ENCODE measurements around the gene NAIF1. TPM values are rescaled to one million over a fixed set of nuclear protein-coding genes. Genes with fewer than 3 reads are reported as not detected.

Gene NAIF1
- total RNA-seq, 1 experiment from 2014 or later, result 8.5 TPM

GRCh38 chr9:128062279-128062678 is 4.8 kb downstream of the NAIF1 start:
- Histone ChIP-seq H3K9me3 (replicated peaks) (no peaks in the 10 kb centered on the region), H3K4me1 (peaks cover 11% of the 10 kb centered on the region; the same call in 1 of the 2 replicates), H3K4me3 (no peak overlapping the region), H3K27me3 (no peaks in the 10 kb centered on the region), H3K27ac (no peak overlapping the region), H3K36me3 (no peaks in the 10 kb centered on the region)
- DNase-seq, result no peak

- H3K4me3 ChIP-seq, result no peak overlapping the region
- no peaks in the 10 kb centered on the region for H3K27me3 ChIP-seq
- H3K36me3 ChIP-seq, result no peaks in the 10 kb centered on the region
- DNase-seq, result no peak
- no peak overlapping the region for H3K27ac ChIP-seq
- H3K4me1 ChIP-seq, result peaks cover 11% of the 10 kb centered on the region; the same call in 1 of the 2 replicates
- H3K9me3 ChIP-seq (replicated peaks), result no peaks in the 10 kb centered on the region
These were observed 5.7 kb downstream of the NAIF1 start for GRCh38 chr9:128061275-128061960.

- Histone ChIP-seq H3K4me1 (peaks cover 18% of the 10 kb centered on the region), H3K4me3 (no peak overlapping the region), H3K36me3 (no peaks in the 10 kb centered on the region), H3K9me3 (replicated peaks) (no peaks in the 10 kb centered on the region), H3K27me3 (peaks cover 6% of the 10 kb centered on the region; the same call in 1 of the 2 replicates), H3K27ac (no peak overlapping the region)
- no peak for DNase-seq
These were observed 7.6 kb downstream of the NAIF1 start for GRCh38 chr9:128059365-128059983.

GRCh38 chr9:128057724-128058409 is 9.3 kb downstream of the NAIF1 start:
- Histone ChIP-seq H3K4me1 (peaks cover 18% of the 10 kb centered on the region), H3K4me3 (no peak overlapping the region), H3K9me3 (replicated peaks) (no peaks in the 10 kb centered on the region), H3K36me3 (no peaks in the 10 kb centered on the region), H3K27ac (no peak overlapping the region), H3K27me3 (peaks cover 12% of the 10 kb centered on the region; the same call in 1 of the 2 replicates)
- DNase-seq, result no peak

GRCh38 chr9:128056887-128057723 is 10.0 kb downstream of the NAIF1 start:
- peaks cover 22% of the 10 kb centered on the region for H3K4me1 ChIP-seq
- H3K36me3 ChIP-seq, result no peaks in the 10 kb centered on the region
- DNase-seq, result peak in 1 of 2 experiments; percentile 56
- no peak overlapping the region for H3K4me3 ChIP-seq
- H3K27me3 ChIP-seq, result peaks cover 12% of the 10 kb centered on the region; the same call in 1 of the 2 replicates
- H3K27ac ChIP-seq, result no peak overlapping the region
- H3K9me3 ChIP-seq (replicated peaks), result no peaks in the 10 kb centered on the region

DNA sequence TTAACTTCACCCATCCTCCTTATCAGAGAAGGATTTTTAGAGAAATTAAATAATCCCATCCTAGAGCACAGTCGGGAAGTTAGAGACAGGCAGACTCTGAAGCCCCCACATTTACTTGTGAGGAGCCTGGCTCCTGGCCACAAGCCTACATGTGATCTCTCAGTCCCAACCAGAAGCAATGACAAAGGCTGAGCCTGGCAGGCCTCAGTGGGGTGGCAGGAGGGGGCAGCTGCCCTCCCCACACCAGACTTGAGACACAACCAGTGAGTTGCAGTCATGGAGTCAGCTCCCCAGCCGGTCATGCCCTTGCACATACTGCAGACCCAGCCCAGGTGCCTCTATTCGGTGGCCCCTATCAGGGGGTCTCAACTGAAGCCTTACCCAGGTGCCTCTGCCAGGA is 11.0 kb downstream of the NAIF1 start:
- H3K4me3 ChIP-seq, result no peak overlapping the region
- peaks cover 19% of the 10 kb centered on the region; the same call in 1 of the 2 replicates for H3K27me3 ChIP-seq
- peaks cover 32% of the 10 kb centered on the region for H3K4me1 ChIP-seq
- H3K27ac ChIP-seq, result no peak overlapping the region
- DNase-seq, result no peak
- no peaks in the 10 kb centered on the region for H3K9me3 ChIP-seq (replicated peaks)
- H3K36me3 ChIP-seq, result no peaks in the 10 kb centered on the region

DNA sequence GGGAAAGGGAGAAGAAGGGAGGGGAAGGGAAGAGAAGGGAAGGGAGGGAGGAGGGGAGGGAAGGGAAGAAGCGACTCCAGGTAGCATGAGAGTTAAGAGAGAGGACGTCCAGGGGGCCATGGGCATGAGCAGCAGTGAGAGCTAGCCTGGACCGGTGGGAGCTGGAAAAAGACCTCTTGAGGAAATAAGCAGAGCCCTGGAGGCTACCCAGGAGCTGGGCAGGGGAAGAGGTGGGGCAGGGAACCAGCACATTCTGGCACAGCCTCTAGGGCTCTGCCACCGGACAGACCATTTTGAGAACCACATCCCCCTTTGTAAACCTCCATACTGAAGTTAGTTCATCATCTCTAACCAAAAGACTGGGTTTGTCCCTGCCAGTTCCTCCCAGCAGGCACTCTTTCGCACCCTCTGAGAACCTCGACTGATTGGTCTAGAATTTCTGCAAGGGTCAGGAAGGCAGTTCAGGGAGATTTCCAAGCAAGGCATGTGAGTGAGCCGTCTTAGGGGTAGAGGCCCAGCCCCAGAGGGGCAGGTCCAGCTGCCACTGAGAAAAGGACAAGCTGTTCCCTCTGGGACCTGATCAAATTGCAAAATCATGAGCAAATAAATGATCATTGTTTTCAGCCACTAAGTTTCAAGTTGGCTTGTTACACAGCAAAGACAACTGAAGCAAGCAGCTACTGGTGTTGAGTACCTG is 11.6 kb downstream of the NAIF1 start:
- peaks cover 38% of the 10 kb centered on the region for H3K4me1 ChIP-seq
- no peak overlapping the region for H3K27ac ChIP-seq
- H3K36me3 ChIP-seq, result no peaks in the 10 kb centered on the region
- no peak overlapping the region for H3K4me3 ChIP-seq
- peak in 1 of 2 experiments; percentile 52 for DNase-seq
- no peaks in the 10 kb centered on the region for H3K9me3 ChIP-seq (replicated peaks)
- H3K27me3 ChIP-seq, result peaks cover 23% of the 10 kb centered on the region; the same call in 1 of the 2 replicates

DNA sequence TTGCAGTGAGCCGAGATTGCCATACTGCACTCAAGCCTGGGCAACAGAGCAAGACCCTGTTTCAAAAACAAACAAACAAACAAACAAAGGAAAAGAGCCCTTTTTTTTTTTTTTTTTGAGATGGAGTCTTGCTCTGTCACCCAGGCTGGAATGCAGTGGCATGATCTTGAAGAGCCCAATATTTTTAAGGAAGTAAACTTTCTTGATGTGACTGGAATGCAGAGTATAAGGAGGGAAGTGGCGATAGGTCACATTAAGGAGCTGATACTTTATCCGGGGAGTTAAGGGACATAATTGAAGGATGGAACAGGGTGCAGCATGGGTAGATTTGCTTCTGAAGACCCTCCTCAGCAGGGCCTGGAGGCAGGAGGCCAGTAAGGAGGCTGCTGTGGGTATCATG is 13.0 kb downstream of the NAIF1 start:
- no peak for DNase-seq
- no peaks in the 10 kb centered on the region for H3K36me3 ChIP-seq
- no peak overlapping the region for H3K27ac ChIP-seq
- H3K4me3 ChIP-seq, result no peak overlapping the region
- peaks cover 45% of the 10 kb centered on the region for H3K4me1 ChIP-seq
- no peaks in the 10 kb centered on the region for H3K9me3 ChIP-seq (replicated peaks)
- peaks cover 23% of the 10 kb centered on the region; the same call in 1 of the 2 replicates for H3K27me3 ChIP-seq

- H3K4me3 ChIP-seq, result no peak overlapping the region
- DNase-seq, result no peak
- peaks cover 45% of the 10 kb centered on the region for H3K4me1 ChIP-seq
- peaks cover 23% of the 10 kb centered on the region; the same call in 1 of the 2 replicates for H3K27me3 ChIP-seq
- H3K9me3 ChIP-seq (replicated peaks), result no peaks in the 10 kb centered on the region
- H3K36me3 ChIP-seq, result no peaks in the 10 kb centered on the region
- H3K27ac ChIP-seq, result no peak overlapping the region
These were observed 13.6 kb downstream of the NAIF1 start for GRCh38 chr9:128053560-128053959.

- Histone ChIP-seq H3K4me3 (no peak overlapping the region), H3K9me3 (replicated peaks) (no peaks in the 10 kb centered on the region), H3K4me1 (peaks cover 39% of the 10 kb centered on the region), H3K36me3 (no peaks in the 10 kb centered on the region), H3K27me3 (peaks cover 23% of the 10 kb centered on the region; the same call in 1 of the 2 replicates), H3K27ac (no peak overlapping the region)
- DNase-seq, result peak; percentile 46 to 59
These were observed 15.0 kb downstream of the NAIF1 start for GRCh38 chr9:128051932-128052709.

DNA sequence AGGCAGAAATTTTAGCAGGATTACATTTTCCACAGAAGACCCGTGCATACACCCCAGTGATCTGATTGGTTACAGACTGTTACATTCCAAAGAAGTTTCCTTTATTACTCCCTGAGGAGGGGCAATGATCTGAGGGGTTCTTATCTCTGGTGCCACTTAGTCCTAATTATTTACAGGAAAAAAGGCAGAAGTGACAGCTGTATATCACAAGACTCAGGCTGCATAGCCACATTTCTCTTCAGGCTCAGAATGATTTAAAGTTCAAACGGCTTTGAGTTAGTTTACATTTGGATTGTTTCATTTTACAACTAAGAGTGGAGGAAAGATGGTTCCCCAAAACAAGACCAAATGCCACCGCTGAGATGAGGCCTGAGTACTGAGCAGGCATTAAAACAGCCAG is 17.3 kb downstream of the NAIF1 start:
- Histone ChIP-seq H3K4me3 (no peak overlapping the region), H3K9me3 (replicated peaks) (no peaks in the 10 kb centered on the region), H3K27ac (no peak overlapping the region), H3K36me3 (no peaks in the 10 kb centered on the region), H3K27me3 (peaks cover 21% of the 10 kb centered on the region), H3K4me1 (peaks cover 28% of the 10 kb centered on the region)
- DNase-seq, result no peak

DNA sequence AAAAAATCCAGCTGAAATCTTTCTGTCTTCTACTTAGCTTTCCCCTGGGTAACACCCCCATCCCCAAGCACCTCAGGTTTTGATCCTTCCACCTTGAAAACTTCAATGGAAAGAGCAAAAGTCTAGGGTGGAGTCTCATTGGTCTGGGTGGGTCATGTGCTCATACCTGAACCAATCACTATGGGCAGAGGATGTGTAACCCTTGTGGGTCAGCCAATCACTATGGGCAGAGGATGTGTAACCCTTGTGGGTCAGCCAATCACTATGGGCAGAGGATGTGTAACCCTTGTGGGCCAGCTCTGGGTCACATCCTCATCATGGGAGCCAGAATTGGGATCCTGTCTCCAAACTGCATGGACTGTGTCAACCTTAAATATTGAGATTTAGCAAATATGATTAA is 18.5 kb downstream of the NAIF1 start:
- no peaks in the 10 kb centered on the region for H3K9me3 ChIP-seq (replicated peaks)
- H3K27me3 ChIP-seq, result peaks cover 15% of the 10 kb centered on the region; the same call in 1 of the 2 replicates
- H3K27ac ChIP-seq, result no peak overlapping the region
- H3K4me1 ChIP-seq, result peaks cover 28% of the 10 kb centered on the region
- H3K4me3 ChIP-seq, result no peak overlapping the region
- no peak for DNase-seq
- no peaks in the 10 kb centered on the region for H3K36me3 ChIP-seq

DNA sequence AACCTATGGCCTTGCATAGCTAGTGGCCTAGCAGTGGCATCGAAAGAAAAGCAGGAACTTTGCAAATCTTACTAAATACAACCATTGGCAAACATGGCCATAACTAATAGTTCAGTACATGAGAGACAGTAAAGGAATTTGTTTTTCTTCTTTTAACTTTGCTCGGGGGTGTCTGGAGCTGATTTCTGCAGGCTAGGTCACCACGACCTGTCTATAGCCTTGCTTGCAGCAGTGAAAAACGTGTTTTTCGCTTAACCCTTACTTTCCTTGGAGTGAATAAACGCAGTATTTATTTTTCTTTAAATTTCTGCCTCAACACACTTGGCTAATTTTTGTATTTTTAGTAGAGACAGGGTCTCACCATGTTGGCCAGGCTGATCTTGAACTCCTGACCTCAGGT is 19.9 kb downstream of the NAIF1 start:
- DNase-seq, result no peak
- Histone ChIP-seq H3K4me3 (no peak overlapping the region), H3K36me3 (no peaks in the 10 kb centered on the region), H3K9me3 (replicated peaks) (no peaks in the 10 kb centered on the region), H3K4me1 (peaks cover 25% of the 10 kb centered on the region), H3K27me3 (peaks cover 16% of the 10 kb centered on the region), H3K27ac (no peak overlapping the region)

All from SJCRH30 (cell line).